ENCODE data around the gene EHBP1.

EHBP1 gene

GRCh38 chr2:62774555-62775366 is 69.2 kb downstream of the EHBP1 start:
- ChIA-PET CTCF (interaction anchor here (0.5 to 4.4 kb wide), 27 partner anchors 9 to 1103 kb away, joined by 3 to 84 read pairs (median 4); no protein-coding TSS in a partner anchor), POLR2A (interaction anchor here (1.7 kb wide), 1 partner anchor 318 kb away, joined by 4 read pairs; no protein-coding TSS in a partner anchor)
- TF ChIP-seq ZNF654 (tag by site-specific recombination; IDR thresholded peaks at IDR 0.05; ENCODE audit: low read depth): peak; percentile 44
- peak; percentile 43 for TF ChIP-seq PRDM1 (tag by site-specific recombination; IDR thresholded peaks at IDR 0.05)
- TF ChIP-seq ZNF837 (tag by site-specific recombination; IDR thresholded peaks at IDR 0.05): no peak
- Histone ChIP-seq H3K36me3 (ENCODE audit: control insufficient read depth in 2 of 2, insufficient read depth in 1 of 2, low read length in 2 of 2) (no peaks in the 10 kb centered on the region), H3K4me1 (ENCODE audit: control insufficient read depth, insufficient read depth, low read length) (no peaks in the 10 kb centered on the region), H3K4me3 (ENCODE audit: low read depth, low read length) (no peak overlapping the region), H3K9me3 (ENCODE audit: control insufficient read depth, insufficient read depth, low read depth, low read length) (no peaks in the 10 kb centered on the region), H3K27ac (ENCODE audit: extremely low read depth, low read depth, low read length) (no peak overlapping the region)

GRCh38 chr2:62775367-62775668 is 69.8 kb downstream of the EHBP1 start:
- POLR2A ChIA-PET: interaction anchor here (1.7 kb wide), 1 partner anchor 318 kb away, joined by 4 read pairs; no protein-coding TSS in a partner anchor
- Histone ChIP-seq H3K4me3 (ENCODE audit: low read depth, low read length) (no peak overlapping the region), H3K27ac (ENCODE audit: extremely low read depth, low read depth, low read length) (no peak overlapping the region), H3K36me3 (ENCODE audit: control insufficient read depth in 2 of 2, insufficient read depth in 1 of 2, low read length in 2 of 2) (no peaks in the 10 kb centered on the region), H3K9me3 (ENCODE audit: control insufficient read depth, insufficient read depth, low read depth, low read length) (no peaks in the 10 kb centered on the region), H3K4me1 (ENCODE audit: control insufficient read depth, insufficient read depth, low read length) (no peaks in the 10 kb centered on the region)
- CTCF ChIA-PET: interaction anchor here (0.5 to 4.4 kb wide), 27 partner anchors 8 to 1102 kb away, joined by 3 to 84 read pairs (median 4); no protein-coding TSS in a partner anchor
- no peak for TF ChIP-seq ZNF660 (tag by site-specific recombination; IDR thresholded peaks at IDR 0.05)

GRCh38 chr2:62783679-62784078 is 78.2 kb downstream of the EHBP1 start:
- POLR2A ChIA-PET: no interaction called here
- Histone ChIP-seq H3K4me1 (ENCODE audit: control insufficient read depth, insufficient read depth, low read length) (no peaks in the 10 kb centered on the region), H3K4me3 (ENCODE audit: low read depth, low read length) (no peak overlapping the region), H3K36me3 (ENCODE audit: control insufficient read depth in 2 of 2, insufficient read depth in 1 of 2, low read length in 2 of 2) (no peaks in the 10 kb centered on the region), H3K9me3 (ENCODE audit: control insufficient read depth, insufficient read depth, low read depth, low read length) (no peaks in the 10 kb centered on the region), H3K27ac (ENCODE audit: extremely low read depth, low read depth, low read length) (no peak overlapping the region)
- TF ChIP-seq KLF10 (tag by site-specific recombination; IDR thresholded peaks at IDR 0.05) (no peak), ZNF585B (tag by site-specific recombination; IDR thresholded peaks at IDR 0.05) (peak; percentile 82)
- CTCF ChIA-PET: interaction anchor here (1.1 kb wide), 1 partner anchor 8 kb away, joined by 4 read pairs; no protein-coding TSS in a partner anchor

DNA sequence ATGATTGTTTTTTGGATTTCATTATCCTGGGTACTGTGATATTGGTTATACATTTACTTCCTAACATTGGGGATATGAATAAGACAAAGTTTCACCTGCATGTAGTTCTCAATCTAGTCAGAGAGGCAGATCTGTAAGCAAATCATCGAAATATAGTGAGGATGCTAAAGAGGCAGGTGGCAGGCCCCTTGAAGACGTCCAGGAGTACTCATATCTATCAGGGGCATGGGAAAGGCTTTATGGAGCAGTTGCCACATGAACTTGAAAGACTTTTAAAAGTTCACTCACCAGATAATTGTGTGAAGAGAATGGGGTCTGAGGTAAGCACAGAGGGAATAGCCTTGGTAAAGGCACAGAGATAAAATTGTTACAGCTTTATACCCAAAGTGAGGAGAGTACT is 78.8 kb downstream of the EHBP1 start:
- Histone ChIP-seq H3K9me3 (ENCODE audit: control insufficient read depth, insufficient read depth, low read depth, low read length) (no peaks in the 10 kb centered on the region), H3K27ac (ENCODE audit: extremely low read depth, low read depth, low read length) (no peak overlapping the region), H3K4me3 (ENCODE audit: low read depth, low read length) (no peak overlapping the region), H3K36me3 (ENCODE audit: control insufficient read depth in 2 of 2, insufficient read depth in 1 of 2, low read length in 2 of 2) (no peaks in the 10 kb centered on the region), H3K4me1 (ENCODE audit: control insufficient read depth, insufficient read depth, low read length) (no peaks in the 10 kb centered on the region)
- ChIA-PET POLR2A (no interaction called here), CTCF (interaction anchor here (1.0 kb wide), 1 partner anchor 404 kb away, joined by 3 read pairs; no protein-coding TSS in a partner anchor)
- no peak for TF ChIP-seq ZNF311 (tag by site-specific recombination; IDR thresholded peaks at IDR 0.05; ENCODE audit: borderline replicate concordance)
- no peak for TF ChIP-seq ZNF121 (tag by site-specific recombination; IDR thresholded peaks at IDR 0.05)
- TF ChIP-seq, protein P1, sequence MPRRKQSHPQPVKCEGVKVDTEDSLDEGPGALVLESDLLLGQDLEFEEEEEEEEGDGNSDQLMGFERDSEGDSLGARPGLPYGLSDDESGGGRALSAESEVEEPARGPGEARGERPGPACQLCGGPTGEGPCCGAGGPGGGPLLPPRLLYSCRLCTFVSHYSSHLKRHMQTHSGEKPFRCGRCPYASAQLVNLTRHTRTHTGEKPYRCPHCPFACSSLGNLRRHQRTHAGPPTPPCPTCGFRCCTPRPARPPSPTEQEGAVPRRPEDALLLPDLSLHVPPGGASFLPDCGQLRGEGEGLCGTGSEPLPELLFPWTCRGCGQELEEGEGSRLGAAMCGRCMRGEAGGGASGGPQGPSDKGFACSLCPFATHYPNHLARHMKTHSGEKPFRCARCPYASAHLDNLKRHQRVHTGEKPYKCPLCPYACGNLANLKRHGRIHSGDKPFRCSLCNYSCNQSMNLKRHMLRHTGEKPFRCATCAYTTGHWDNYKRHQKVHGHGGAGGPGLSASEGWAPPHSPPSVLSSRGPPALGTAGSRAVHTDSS (tag by site-specific recombination; IDR thresholded peaks at IDR 0.05): no peak
- TF ChIP-seq SALL2 (tag by site-specific recombination; IDR thresholded peaks at IDR 0.05; ENCODE audit: borderline replicate concordance): no peak
- TF ChIP-seq ZIC2 (tag by site-specific recombination; IDR thresholded peaks at IDR 0.05): no peak
- no peak for TF ChIP-seq ZNF670 (tag by site-specific recombination; IDR thresholded peaks at IDR 0.05; ENCODE audit: low read depth)
- no peak for TF ChIP-seq ZNF785 (tag by site-specific recombination; IDR thresholded peaks at IDR 0.05)
- no peak for TF ChIP-seq ZNF335 (tag by site-specific recombination; conservative IDR thresholded peaks at IDR 0.05)
- TF ChIP-seq REST (tag by site-specific recombination; IDR thresholded peaks at IDR 0.05): no peak
- TF ChIP-seq ZNF521 (tag by site-specific recombination; IDR thresholded peaks at IDR 0.05): no peak
- no peak for TF ChIP-seq ZFP41 (tag by site-specific recombination; IDR thresholded peaks at IDR 0.05; ENCODE audit: borderline replicate concordance)
- TF ChIP-seq WT1 (tag by site-specific recombination; IDR thresholded peaks at IDR 0.05): no peak
- TF ChIP-seq ZNF561 (tag by site-specific recombination; IDR thresholded peaks at IDR 0.05; ENCODE audit: borderline replicate concordance): no peak
- TF ChIP-seq ZNF184 (tag by site-specific recombination; IDR thresholded peaks at IDR 0.05): no peak
- TF ChIP-seq ZNF133 (tag by site-specific recombination; IDR thresholded peaks at IDR 0.05): no peak
